Hematopoietic multipotent progenitor cell (in vitro differentiated cells): ENCODE results near the gene MXRA8. TPM values are rescaled to one million over a fixed set of nuclear protein-coding genes. Genes with fewer than 3 reads are reported as not detected.

Experiments
- DNase-seq, 3 donors: peaks; one replicate each; pipeline ENCODE4 v3.0.0-alpha.2; 2011 to 2015; ENCODE audit warnings: low read depth in 2 of 3, low spot score in 2 of 3
- total RNA-seq: library from RNA; depleted of rRNA; stranded (reverse); fragments of >200 nt; gene quantifications from one replicate; pipeline ENCODE4 v1.2.3, GENCODE V29; 2012

MXRA8 gene
- total RNA-seq, 1 donor: not detected

DNA sequence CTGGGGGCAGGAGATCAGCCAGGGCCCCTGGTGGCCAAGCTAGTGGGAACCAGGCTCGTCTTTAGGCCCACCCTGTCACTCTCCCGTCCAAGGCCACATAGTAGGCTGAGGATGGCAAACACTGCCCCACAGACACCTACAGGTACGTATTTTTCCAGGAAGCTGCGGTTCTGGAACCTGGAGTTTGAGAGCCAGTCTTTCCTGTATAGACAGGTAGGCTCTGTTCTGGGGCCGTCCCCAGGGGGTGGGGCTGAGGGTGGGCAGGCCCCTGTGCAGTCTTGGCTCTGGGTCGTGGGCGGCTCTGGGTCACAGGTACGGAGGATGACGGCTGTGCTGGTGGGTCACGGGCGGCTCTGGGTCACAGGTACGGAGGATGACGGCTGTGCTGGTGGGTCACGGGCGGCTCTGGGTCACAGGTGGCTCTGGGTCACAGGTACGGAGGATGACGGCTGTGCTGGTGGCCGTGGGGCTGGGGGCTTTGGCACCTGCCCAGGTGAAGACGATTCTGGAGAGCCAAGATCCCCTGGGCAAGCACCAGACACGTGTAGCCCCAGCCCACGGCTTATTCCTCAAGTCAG lies 47.8 kb downstream of the MXRA8 start:
- no peak for DNase-seq

GRCh38 chr1:1310109-1310385 lies 48.3 kb downstream of the MXRA8 start:
- DNase-seq: no peak

- no peak for DNase-seq
Observed at GRCh38 chr1:1309251-1310108, 48.9 kb downstream of the MXRA8 start.

DNA sequence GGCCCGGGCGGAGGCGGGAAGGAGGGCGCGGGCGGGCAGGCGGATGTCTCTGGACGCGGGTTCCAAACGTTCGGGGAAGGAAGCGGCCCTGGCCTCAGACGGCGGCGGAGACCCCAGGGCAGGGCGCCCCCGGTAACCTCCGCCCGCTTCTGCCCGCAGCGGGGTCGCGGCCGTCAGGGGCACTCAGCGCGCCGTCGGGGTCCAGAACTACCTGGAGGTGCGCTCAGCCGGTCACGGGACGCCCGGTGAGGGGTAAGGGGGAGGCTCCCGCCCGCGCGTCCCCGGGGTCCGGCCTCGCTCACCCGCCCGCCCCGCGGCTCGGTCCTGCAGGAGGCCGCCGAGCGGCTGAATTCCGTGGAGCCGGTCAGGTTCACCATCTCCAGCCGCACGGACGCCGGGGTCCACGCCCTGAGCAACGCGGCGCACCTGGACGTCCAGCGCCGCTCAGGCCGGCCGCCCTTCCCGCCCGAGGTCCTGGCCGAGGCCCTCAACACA lies 49.6 kb downstream of the MXRA8 start:
- DNase-seq: no peak

- peak; percentile 85 to 92 (median 90) for DNase-seq
Observed at GRCh38 chr1:1307923-1308755, 50.2 kb downstream of the MXRA8 start, which contains the start of the genes ACAP3 and PUSL1. Gene ACAP3 (minus strand): TSS chr1:1307930. CDS start chr1:1307815, 115 bp downstream. Gene PUSL1 (plus strand): TSS chr1:1308597. CDS start chr1:1308644, 47 bp downstream.

DNA sequence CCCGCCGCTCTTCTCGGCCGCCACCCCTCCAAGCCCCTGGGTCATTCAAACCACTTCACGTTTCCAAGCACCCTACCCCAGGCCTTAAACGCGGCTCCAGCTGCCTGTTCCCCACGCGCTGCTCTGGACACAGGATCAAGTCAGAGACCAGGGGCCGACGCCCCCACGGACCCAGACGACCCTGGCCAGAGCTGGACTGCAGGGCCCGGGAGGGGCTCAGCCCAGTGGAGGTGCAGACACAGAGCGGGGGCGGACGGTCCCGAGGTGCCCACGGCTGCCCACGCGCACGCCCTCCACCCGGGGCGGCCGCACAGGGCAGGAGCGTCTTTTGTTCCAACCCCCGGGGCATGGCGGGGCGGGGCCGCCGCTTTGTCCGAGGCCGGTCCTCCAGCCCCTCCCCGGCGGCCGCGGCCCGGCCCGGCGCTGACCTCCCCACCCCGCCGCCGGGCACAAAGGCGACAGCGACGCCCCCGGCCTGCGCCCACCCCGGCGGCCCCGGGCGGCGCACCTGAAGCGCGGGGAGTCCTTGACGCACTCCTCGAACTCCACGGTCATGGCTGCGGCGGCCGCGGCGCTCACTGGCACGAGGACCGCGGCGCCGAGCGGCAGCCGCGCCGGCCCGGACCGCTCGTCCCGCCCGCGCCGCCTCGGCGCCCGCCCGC lies 51.0 kb downstream of the MXRA8 start:
- DNase-seq: no peak

DNA sequence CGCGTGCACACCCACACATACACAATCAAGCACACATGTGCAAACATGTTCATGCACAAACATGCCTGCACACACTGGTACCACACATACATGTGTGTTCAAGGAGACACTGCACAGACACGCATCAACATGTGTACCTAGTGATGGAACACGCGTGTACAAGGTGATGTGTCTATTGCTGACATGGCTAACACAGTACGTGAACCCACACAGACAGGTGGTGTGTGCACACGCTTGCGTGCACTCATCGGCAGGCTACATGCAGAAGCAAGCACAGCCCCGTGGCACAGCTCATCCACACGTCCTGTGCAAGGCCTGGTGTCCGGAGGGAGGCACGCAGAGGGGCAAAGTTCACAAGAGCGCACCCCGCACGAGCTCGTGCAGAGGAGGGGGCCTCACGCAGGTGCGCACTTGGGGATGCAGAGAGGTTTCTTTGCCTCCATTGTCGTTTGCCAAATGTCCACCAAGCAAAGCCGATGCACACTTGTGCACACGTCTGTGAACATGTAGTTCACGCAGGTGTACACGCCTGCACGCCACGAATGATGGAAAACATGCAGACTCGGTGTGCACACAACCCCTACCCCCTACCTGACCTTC lies 51.6 kb downstream of the MXRA8 start:
- no peak for DNase-seq

GRCh38 chr1:1306070-1306660 lies 52.2 kb downstream of the MXRA8 start:
- peak in 2 of 3 donors; percentile 42 to 44 for DNase-seq

GRCh38 chr1:1305300-1306069 lies 52.9 kb downstream of the MXRA8 start:
- DNase-seq: peak in 2 of 3 donors; percentile 90 to 92

- no peak for DNase-seq
Observed at GRCh38 chr1:1304331-1305299, 53.7 kb downstream of the MXRA8 start.

- no peak for DNase-seq
Observed at GRCh38 chr1:1303736-1304135, 54.6 kb downstream of the MXRA8 start.

GRCh38 chr1:1302951-1303509 lies 55.3 kb downstream of the MXRA8 start:
- no peak for DNase-seq

Other genes starting within 250 kb of the MXRA8 start
- gene C1orf159, start 242.5 kb downstream of the MXRA8 start, total RNA-seq: 14.5 TPM
- gene TTLL10, start 184.7 kb downstream of the MXRA8 start, total RNA-seq: 4.3 TPM
- gene TNFRSF18, start 152.0 kb downstream of the MXRA8 start, total RNA-seq: 4.3 TPM
- gene TNFRSF4, start 144.4 kb downstream of the MXRA8 start, total RNA-seq: 4.3 TPM
- gene SDF4, start 126.6 kb downstream of the MXRA8 start, total RNA-seq: 67.1 TPM
- gene B3GALT6, start 126.3 kb downstream of the MXRA8 start, total RNA-seq: 38.5 TPM
- 0.27 TPM for gene C1QTNF12, start 111.8 kb downstream of the MXRA8 start, total RNA-seq
- 51.4 TPM for gene UBE2J2, start 84.7 kb downstream of the MXRA8 start, total RNA-seq
- 4.8 TPM for gene SCNN1D, start 78.1 kb downstream of the MXRA8 start, total RNA-seq
- gene ACAP3, start 50.6 kb downstream of the MXRA8 start, total RNA-seq: 41.2 TPM
- 19.4 TPM for gene PUSL1, start 50.0 kb downstream of the MXRA8 start, total RNA-seq
- 150 TPM for gene INTS11, start 33.9 kb downstream of the MXRA8 start, total RNA-seq
- gene CPTP, start 33.8 kb downstream of the MXRA8 start, total RNA-seq: 26.7 TPM
- gene TAS1R3, start 27.3 kb downstream of the MXRA8 start, total RNA-seq: 0.54 TPM
- 52.5 TPM for gene DVL1, start 9.1 kb downstream of the MXRA8 start, total RNA-seq
- 30.2 TPM for gene AURKAIP1, start 16.7 kb upstream of the MXRA8 start, total RNA-seq
- gene CCNL2, start 40.8 kb upstream of the MXRA8 start, total RNA-seq: 96.4 TPM
- gene MRPL20, start 48.7 kb upstream of the MXRA8 start, total RNA-seq: 50.6 TPM
- gene ANKRD65, start 62.7 kb upstream of the MXRA8 start, total RNA-seq: 0.54 TPM
- 4.8 TPM for gene VWA1, start 77.1 kb upstream of the MXRA8 start, total RNA-seq
- gene ATAD3C, start 91.1 kb upstream of the MXRA8 start, total RNA-seq: 1.3 TPM
- gene ATAD3B, start 113.2 kb upstream of the MXRA8 start, total RNA-seq: 15.1 TPM
- gene ATAD3A, start 153.6 kb upstream of the MXRA8 start, total RNA-seq: 28.8 TPM
- 1.1 TPM for gene TMEM240, start 182.1 kb upstream of the MXRA8 start, total RNA-seq
- gene SSU72, start 216.3 kb upstream of the MXRA8 start, total RNA-seq: 54.7 TPM
- 3.5 TPM for gene FNDC10, start 241.6 kb upstream of the MXRA8 start, total RNA-seq